NOMO-1 treated with DMSO at 0.1 percent for 48 hours (cell line): ENCODE measurements around the gene SLC25A29.

Experiments
- DNase-seq: peaks from one replicate; lab custom pipeline; 2025; ENCODE audit not compliant: unreplicated experiment; lab: John Stamatoyannopoulos, UW

Gene SLC25A29

DNA sequence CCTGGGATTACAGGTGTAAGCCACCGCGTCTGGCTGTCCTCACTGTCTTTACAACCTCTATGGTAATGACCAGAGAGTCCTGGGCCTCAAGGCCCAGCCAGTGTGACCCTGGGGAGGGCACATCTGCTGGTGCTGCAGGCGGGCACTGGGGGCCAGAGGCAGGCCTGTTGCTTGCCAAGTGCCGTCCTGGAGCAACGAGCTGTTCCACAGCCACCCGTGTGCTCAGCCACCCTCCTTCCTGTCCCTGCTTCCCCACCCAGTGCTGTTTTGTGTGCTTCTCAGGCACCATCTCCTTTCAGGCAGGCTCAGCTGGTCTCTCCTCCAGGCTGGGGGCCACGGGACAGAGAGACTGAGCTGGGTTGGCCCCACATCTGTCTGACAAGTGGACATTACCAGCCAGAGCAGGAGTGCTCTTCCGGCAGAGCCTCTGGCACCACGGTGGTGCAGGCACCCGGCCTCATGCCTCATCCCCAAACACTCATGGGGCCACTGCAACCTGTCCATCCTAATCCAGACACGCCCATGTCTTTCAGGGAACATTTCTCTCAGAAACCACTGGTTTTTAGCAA lies 25.9 kb upstream of the SLC25A29 start:
- no peak for DNase-seq

GRCh38 chr14:100330388-100330931 lies 24.2 kb upstream of the SLC25A29 start:
- no peak for DNase-seq

GRCh38 chr14:100330007-100330344 lies 23.7 kb upstream of the SLC25A29 start:
- DNase-seq: no peak

DNA sequence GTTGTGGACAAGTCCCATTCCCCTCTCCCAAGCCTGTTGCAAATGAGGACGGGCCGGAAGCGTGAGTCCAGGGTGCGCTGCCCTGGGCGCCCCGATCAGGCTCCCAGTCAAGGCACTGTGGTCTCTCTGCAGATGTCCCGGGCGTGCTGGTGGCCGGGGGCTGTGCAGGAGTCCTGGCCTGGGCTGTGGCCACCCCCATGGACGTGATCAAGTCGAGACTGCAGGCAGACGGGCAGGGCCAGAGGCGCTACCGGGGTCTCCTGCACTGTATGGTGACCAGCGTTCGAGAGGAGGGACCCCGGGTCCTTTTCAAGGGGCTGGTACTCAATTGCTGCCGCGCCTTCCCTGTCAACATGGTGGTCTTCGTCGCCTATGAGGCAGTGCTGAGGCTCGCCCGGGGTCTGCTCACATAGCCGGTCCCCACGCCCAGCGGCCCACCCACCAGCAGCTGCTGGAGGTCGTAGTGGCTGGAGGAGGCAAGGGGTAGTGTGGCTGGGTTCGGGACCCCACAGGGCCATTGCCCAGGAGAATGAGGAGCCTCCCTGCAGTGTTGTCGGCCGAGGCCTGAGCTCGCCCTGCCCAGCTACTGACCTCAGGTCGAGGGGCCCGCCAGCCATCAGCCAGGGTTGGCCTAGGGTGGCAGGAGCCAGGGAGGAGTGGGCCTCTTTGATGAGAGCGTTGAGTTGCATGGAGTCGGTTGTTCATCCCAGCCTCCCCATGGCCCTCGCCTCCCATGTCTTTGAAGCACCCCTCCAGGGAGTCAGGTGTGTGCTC lies 23.2 kb upstream of the SLC25A29 start:
- no peak for DNase-seq

GRCh38 chr14:100328495-100329163 lies 22.4 kb upstream of the SLC25A29 start:
- DNase-seq: no peak

DNA sequence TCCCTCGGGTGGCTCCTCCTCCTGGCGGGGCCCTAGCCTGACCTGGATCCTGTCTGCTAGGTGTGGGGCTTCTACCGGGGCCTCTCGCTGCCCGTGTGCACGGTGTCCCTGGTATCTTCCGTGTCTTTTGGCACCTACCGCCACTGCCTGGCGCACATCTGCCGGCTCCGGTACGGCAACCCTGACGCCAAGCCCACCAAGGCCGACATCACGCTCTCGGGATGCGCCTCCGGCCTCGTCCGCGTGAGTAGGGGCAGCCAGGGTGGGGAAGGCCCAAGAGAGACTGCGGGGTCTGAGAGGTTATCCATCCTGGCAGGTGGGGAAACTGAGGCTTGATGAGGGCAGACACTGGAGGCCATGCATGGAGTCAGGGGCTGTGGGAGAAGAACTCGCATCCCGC lies 20.9 kb upstream of the SLC25A29 start:
- DNase-seq: no peak

- no peak for DNase-seq
Observed at GRCh38 chr14:100325958-100326357, 19.7 kb upstream of the SLC25A29 start.

GRCh38 chr14:100325231-100325632 lies 19.0 kb upstream of the SLC25A29 start:
- no peak for DNase-seq

- DNase-seq: no peak
Observed at GRCh38 chr14:100323942-100324307, 17.7 kb upstream of the SLC25A29 start.

DNA sequence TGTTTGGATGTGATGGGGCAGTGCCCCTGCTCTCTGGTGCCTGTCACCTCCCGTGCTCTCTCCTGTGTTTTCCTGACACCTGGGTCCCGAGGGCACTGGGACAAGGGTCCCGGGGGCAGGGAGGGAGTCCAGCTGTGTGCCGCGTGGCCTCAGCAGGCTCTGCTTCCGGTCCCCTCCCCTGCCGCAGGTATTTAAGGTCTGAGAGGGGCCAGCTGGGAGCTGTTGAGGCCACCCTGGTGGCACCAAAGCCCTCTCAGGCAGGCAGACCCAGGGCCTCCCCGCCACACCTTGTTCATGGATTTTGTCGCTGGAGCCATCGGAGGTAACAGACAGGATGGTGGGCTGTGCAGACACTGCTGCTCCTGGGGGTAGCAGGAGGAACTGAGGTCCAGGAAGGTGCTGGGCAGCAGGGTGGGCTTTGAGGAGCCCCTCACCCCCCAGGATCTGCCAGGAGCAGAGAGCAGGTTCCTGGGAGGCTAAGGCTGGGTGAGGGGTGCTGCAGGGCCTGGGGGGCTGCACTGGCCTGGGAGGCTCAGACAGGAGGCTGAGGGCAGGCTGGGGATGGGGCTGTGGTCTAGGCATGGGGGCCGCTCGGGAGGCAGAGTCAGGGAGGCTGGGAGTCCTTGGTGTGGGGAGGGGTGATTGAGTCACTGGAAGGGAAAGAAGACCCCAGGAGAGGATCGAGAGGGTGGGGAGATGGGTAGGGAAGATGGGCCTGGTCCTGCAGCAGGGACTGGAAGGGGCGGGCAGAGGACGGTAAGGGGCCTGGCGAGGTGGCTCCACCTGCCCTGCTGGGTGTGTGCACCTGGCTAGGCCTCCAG lies 17.1 kb upstream of the SLC25A29 start, which contains the start of gene SLC25A47:
Gene SLC25A47 (plus strand): TSS at position 219 of the 821 bp plus-strand sequence. CDS start 76 bp downstream, at position 295.
- DNase-seq: no peak

GRCh38 chr14:100322138-100322957 lies 16.1 kb upstream of the SLC25A29 start:
- no peak for DNase-seq

GRCh38 chr14:100321473-100322137 lies 15.4 kb upstream of the SLC25A29 start:
- no peak for DNase-seq

- DNase-seq: no peak
Observed at GRCh38 chr14:100320157-100320856, 14.1 kb upstream of the SLC25A29 start.

GRCh38 chr14:100317912-100318808 lies 11.9 kb upstream of the SLC25A29 start:
- DNase-seq: peak; percentile 77

- DNase-seq: no peak
Observed at GRCh38 chr14:100317389-100317788, 11.1 kb upstream of the SLC25A29 start.

DNA sequence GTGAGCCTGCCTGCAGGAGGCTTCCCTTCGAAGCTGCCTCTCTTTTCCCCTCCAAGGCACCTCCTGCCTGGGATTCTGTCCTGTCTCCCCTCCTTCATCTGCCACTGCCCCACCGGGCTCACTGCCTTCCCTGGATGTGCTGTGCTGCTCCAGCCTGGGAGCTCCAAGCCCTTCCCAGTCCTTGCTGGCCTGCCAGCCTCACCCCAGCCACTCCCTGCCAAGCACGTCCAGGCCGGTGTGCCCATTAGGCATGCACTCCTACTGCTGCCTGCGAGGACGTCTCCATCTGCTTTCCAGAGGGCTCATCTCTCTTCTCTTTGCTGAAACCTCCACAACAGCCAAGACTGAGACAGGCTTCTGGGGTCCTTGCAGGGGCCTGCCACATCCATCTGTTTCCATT lies 8.5 kb upstream of the SLC25A29 start:
- DNase-seq: no peak

GRCh38 chr14:100313464-100314230 lies 7.4 kb upstream of the SLC25A29 start:
- no peak for DNase-seq
